WI38 (cell line): Measurements from ENCODE around the gene PLPPR1.
"Not testable (repeated sequence)": the region's sequence is repeated elsewhere in the genome, so short reads cannot be mapped to it uniquely, and the experiment has no call there.

Experiments
- H3K4me3 ChIP-seq: 2 replicates; pipeline ENCODE4 v1.5.1; 2011; ENCODE audit warnings: low read depth, mild to moderate bottlenecking, control low read depth, low read length
- CTCF ChIP-seq: IDR thresholded peaks from 2 replicates; pipeline ENCODE4 v1.5.1; 2012; ENCODE audit warnings: low read depth, mild to moderate bottlenecking, control low read depth, low read length

Gene PLPPR1

DNA sequence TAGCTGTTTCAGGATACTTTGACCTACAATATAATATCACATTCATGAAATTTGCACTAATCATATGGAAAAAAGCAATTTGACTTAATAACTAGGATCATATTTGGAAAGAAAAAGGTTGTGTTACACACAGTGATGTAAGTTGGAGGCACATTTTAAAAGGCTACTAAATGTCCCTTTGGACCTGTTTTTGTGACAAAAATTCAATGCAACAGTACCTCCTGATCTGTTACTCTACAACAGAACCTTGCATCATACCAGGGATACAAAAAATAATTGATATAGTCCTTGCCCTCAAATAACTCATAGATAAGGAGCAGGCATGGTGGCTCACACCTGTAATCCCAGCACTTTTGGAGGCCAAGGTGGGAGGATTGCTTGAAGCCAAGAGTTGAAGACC, 289.2 kb downstream of the PLPPR1 start:
- no peak overlapping the region for H3K4me3 ChIP-seq
- TF ChIP-seq CTCF = no peak

GRCh38 chr9:101323129-101323528, 294.6 kb downstream of the PLPPR1 start:
- no peak for TF ChIP-seq CTCF
- H3K4me3 ChIP-seq = no peak overlapping the region

DNA sequence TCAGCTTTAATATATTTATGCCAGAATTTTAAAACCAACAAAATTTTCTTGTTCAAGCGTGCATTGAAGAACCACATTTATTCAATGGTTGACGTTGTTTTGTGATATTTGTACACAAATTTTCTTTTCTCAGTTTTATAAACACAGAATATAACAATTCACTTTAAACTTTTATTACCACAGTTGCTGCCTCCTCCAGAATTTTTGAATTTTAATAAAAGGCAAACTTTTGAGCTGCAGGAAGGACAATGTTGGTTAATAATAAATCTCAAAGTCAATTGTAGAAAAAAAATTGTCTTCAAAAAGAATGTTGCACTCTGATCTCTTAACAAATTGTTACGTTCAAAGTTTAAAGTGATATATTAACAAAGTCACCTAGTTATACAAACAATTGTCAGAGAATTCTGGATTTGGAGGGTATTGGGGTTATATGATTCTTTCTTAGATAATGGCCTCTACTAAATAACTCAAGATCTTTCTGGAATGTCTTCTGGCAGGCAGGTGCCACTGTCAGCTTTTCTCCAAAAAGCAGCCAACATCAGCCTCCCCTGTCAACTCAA, 295.8 kb downstream of the PLPPR1 start:
- TF ChIP-seq CTCF = no peak
- H3K4me3 ChIP-seq = no peak overlapping the region

- TF ChIP-seq CTCF = no peak
- H3K4me3 ChIP-seq = no peak overlapping the region
Measured at GRCh38 chr9:101325053-101325452, 296.5 kb downstream of the PLPPR1 start.

GRCh38 chr9:101326035-101326434, 297.5 kb downstream of the PLPPR1 start:
- H3K4me3 ChIP-seq = no peak overlapping the region
- TF ChIP-seq CTCF = no peak

DNA sequence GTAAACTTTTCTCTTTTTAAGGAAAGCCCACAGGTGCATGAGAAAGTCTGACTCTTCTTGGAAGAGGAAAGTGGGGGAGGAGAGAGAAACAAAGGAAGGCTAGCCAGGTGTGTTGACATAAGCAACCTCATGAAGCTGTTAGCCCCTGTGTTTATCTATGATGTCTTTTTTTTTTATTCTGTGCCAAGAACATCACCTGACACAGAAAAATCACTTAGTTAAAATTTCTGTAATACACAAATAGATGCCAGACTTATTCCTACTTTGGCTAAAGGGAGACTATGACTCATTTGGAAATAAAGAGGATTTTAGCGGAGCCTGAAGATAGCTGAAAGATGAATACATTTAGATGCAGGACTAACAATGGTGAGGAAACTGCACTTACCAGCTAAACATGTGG, 298.0 kb downstream of the PLPPR1 start:
- no peak for TF ChIP-seq CTCF
- no peak overlapping the region for H3K4me3 ChIP-seq

DNA sequence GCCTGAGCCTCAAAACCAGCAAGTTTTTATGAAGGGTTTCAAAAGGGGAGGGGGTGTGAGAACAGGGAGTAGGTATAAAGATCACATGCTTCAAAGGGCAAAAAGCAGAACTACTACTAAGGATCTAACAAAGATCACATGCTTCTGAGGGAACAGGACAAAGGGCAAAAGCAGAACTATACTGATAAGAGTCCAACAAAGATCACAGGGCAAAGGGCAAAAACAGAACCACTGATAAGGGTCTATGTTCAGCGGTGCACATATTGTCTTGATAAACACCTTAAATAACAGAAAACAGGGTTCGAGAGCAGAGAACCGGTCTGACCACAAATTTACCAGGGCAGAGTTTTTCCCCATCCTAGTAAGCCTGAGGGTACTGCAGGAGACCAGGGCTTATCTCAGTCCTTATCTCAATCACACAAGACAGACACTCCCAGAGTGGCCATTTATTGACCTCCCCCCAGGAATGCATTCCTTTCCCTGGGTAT, 298.9 kb downstream of the PLPPR1 start:
- not testable (repeated sequence) for H3K4me3 ChIP-seq

DNA sequence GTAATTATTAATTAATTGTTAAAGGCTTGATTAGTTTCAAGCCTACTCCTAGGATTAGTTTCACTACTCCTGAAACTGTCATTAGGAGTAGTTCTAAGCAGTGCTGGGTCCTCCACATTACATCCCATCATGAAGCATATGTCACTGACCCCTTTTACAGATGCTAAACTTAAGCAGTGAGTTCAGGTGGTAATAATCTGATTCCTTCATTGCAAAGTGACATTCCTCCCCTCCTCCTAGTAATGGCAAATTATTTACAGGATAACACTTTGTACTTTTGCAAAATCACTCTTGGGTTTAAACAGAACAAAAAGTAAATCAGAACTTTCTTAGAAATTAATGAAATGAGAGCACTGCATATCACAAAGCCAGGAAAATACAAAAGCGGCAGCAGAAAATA, 303.8 kb downstream of the PLPPR1 start:
- TF ChIP-seq CTCF = no peak
- H3K4me3 ChIP-seq = no peak overlapping the region
